Panc1 (cell line): ENCODE data around the gene CTAGE8. TPM values are rescaled to one million over a fixed set of nuclear protein-coding genes. Genes with fewer than 3 reads are reported as not detected.

Experiments
- total RNA-seq: library from RNA; stranded (reverse); gene quantifications from one replicate; pipeline ENCODE4 v1.2.1, GENCODE V29; 2021; ENCODE audit not compliant: unreplicated experiment

The CTAGE8 gene
- total RNA-seq, 1 experiment from 2014 or later, result 5.2 TPM

Other genes starting within 250 kb of the CTAGE8 start
- gene OR2A5, start 220.3 kb downstream of the CTAGE8 start, total RNA-seq, result not detected
- not detected for gene OR2A25, start 199.5 kb downstream of the CTAGE8 start, total RNA-seq
- gene OR2A12, start 183.0 kb downstream of the CTAGE8 start, total RNA-seq, result not detected
- not detected for gene OR2A2, start 159.7 kb downstream of the CTAGE8 start, total RNA-seq
- not detected for gene OR2A14, start 146.1 kb downstream of the CTAGE8 start, total RNA-seq
- gene CTAGE4, start 85.8 kb downstream of the CTAGE8 start, total RNA-seq, result 5.9 TPM
- gene ARHGEF35, start 73.5 kb downstream of the CTAGE8 start, total RNA-seq, result 12.0 TPM
- gene OR2A42, start 29.7 kb downstream of the CTAGE8 start, total RNA-seq, result not detected
- gene OR2A7, start 4.5 kb downstream of the CTAGE8 start, total RNA-seq, result 0.82 TPM
- not detected for gene OR2A1, start 43.1 kb upstream of the CTAGE8 start, total RNA-seq
- gene ARHGEF5, start 86.1 kb upstream of the CTAGE8 start, total RNA-seq, result 37.1 TPM
- not detected for gene NOBOX, start 134.4 kb upstream of the CTAGE8 start, total RNA-seq